CD4-positive, alpha-beta memory T cell (primary cell): ENCODE data around the gene NME7. TPM values are rescaled to one million over a fixed set of nuclear protein-coding genes. Genes with fewer than 3 reads are reported as not detected.

Source experiments
- CTCF ChIA-PET: fragments of 350-600 bp; sonication (Branson Sonifier 250); formaldehyde crosslinking; loops from one replicate; lab custom pipeline; 2021; ENCODE audit warnings: inconsistent platforms; ENCODE audit not compliant: partially characterized antibody; lab: Charles Lee
- POLR2A ChIA-PET: fragments of 350-600 bp; sonication (Branson Sonifier 250); formaldehyde crosslinking; loops from one replicate; lab custom pipeline; 2021; ENCODE audit not compliant: partially characterized antibody; lab: Charles Lee
- DNase-seq, 5 donors: peaks; one replicate each; pipeline versions ENCODE4 v3.0.0 to v3.0.0-alpha.2; 2020 to 2022; ENCODE audit warnings: mixed read lengths in 1 of 5
- H3K27ac ChIP-seq: one replicate; pipeline ENCODE4 v1.7.0; 2013; ENCODE audit warnings: low read depth, low read length
- H3K27me3 ChIP-seq: 2 replicates; pipeline ENCODE4 v1.7.0; 2013; ENCODE audit warnings: mild to moderate bottlenecking, low read length, moderate library complexity; ENCODE audit not compliant: insufficient read depth
- H3K36me3 ChIP-seq: 2 replicates; pipeline ENCODE4 v1.7.0; 2013; ENCODE audit warnings: mild to moderate bottlenecking, low read length, moderate library complexity; ENCODE audit not compliant: insufficient read depth
- H3K4me1 ChIP-seq: 2 replicates; pipeline ENCODE4 v1.7.0; 2013; ENCODE audit warnings: mild to moderate bottlenecking, low read length, moderate library complexity; ENCODE audit not compliant: insufficient read depth
- H3K4me3 ChIP-seq, 2 donors: one replicate each; pipeline ENCODE4 v1.7.0; 2013; ENCODE audit warnings: low read length in 2 of 2, mild to moderate bottlenecking in 1 of 2
- H3K9me3 ChIP-seq, 2 donors: one replicate each; pipeline ENCODE4 v1.7.0; 2013; ENCODE audit warnings: low read length in 2 of 2, control low read depth in 1 of 2; ENCODE audit not compliant: control insufficient read depth in 1 of 2
- H3K27ac Mint-ChIP-seq, 7 donors: one replicate each; pipeline ENCODE4 v1.8.0; 2020 to 2021; ENCODE audit warnings: mixed read lengths in 7 of 7, mild to moderate bottlenecking in 6 of 7, inconsistent platforms in 3 of 7, moderate library complexity in 3 of 7
- H3K27me3 Mint-ChIP-seq, 2 donors: one replicate each; pipeline ENCODE4 v1.8.0; 2020 to 2021; ENCODE audit warnings: mixed read lengths in 2 of 2
- H3K36me3 Mint-ChIP-seq, 2 donors: one replicate each; pipeline ENCODE4 v1.8.0; 2020 to 2021; ENCODE audit warnings: mixed read lengths in 2 of 2, inconsistent platforms in 1 of 2, mild to moderate bottlenecking in 1 of 2
- H3K4me1 Mint-ChIP-seq, 4 donors: one replicate each; pipeline ENCODE4 v1.8.0; 2020 to 2021; ENCODE audit warnings: mixed read lengths in 4 of 4, mild to moderate bottlenecking in 1 of 4
- H3K4me3 Mint-ChIP-seq, 8 donors: one replicate each; pipeline ENCODE4 v1.8.0; 2020 to 2021; ENCODE audit warnings: mixed read lengths in 8 of 8, mild to moderate bottlenecking in 7 of 8, moderate library complexity in 6 of 8, inconsistent platforms in 3 of 8
- H3K9me3 Mint-ChIP-seq, 8 donors: one replicate each; pipeline ENCODE4 v1.8.0; 2020 to 2021; ENCODE audit warnings: mixed read lengths in 8 of 8, mild to moderate bottlenecking in 5 of 8, inconsistent platforms in 3 of 8, moderate library complexity in 1 of 8
- intact Hi-C: fragments of 100-400 bp; cut with micrococcal nuclease; formaldehyde crosslinking; loops from one replicate; pipeline ENCODE4 v1.15.1; 2023
- polyA plus RNA-seq, 2 donors: library from polyadenylated mRNA; unstranded; fragments of 300-500 nt; fragmentation: Illumina TruSeq; gene quantifications; one replicate each; pipeline ENCODE4 v1.2.3, GENCODE V29; 2021
- total RNA-seq, 2 experiments: library from RNA; stranded (reverse); gene quantifications; one replicate each; pipeline ENCODE4 v1.2.3, GENCODE V29; 2021

Gene NME7
- total and polyA plus RNA-seq, 4 experiments from 2014 or later, result 12.0 to 22.8 (median 16.9) TPM

GRCh38 chr1:169099561-169099960 lies 268.0 kb downstream of the NME7 start:
- CTCF ChIA-PET, result no interaction called here
- H3K27me3 Mint-ChIP-seq, result peaks cover 0 to under 1% of the 10 kb centered on the region in 2 donors
- H3K27ac Mint-ChIP-seq, result no peak overlapping the region

DNA sequence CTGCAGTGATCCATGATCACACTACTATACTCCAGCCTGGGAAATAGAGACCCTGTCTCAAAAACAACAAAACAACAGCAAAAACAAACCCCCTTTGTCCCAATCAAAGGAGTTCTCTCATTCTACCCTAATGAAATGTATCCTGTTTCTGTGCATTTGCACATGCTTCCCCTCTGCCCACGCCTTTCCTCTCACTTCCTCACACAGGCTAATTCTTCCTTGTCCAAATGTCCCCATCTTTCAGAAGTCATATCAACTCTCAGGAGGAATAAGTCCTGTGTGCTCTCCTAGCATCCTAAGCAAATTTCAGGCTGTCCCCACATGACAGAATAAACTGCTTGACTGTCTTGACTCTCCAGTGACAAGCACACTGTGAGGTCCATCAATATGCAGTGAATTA lies 269.2 kb downstream of the NME7 start:
- peaks cover 2 to 3% of the 10 kb centered on the region in 2 donors for H3K27me3 Mint-ChIP-seq
- peaks cover 0 to 5% (median 0%) of the 10 kb centered on the region in 8 donors for H3K9me3 Mint-ChIP-seq
- intact Hi-C loops, result no loop called here
- no peak overlapping the region for H3K27ac ChIP-seq
- ChIA-PET POLR2A (no interaction called here), CTCF (no interaction called here)
- H3K9me3 ChIP-seq, result no peaks in the 10 kb centered on the region
- H3K27me3 ChIP-seq, result no peaks in the 10 kb centered on the region
- H3K4me1 Mint-ChIP-seq, result no peaks in the 10 kb centered on the region
- H3K4me3 Mint-ChIP-seq, result peak overlapping the region in 1 of 8 donors; percentile 2
- H3K4me3 ChIP-seq, result no peak overlapping the region
- no peaks in the 10 kb centered on the region for H3K4me1 ChIP-seq
- H3K36me3 Mint-ChIP-seq, result no peaks in the 10 kb centered on the region
- H3K27ac Mint-ChIP-seq, result no peak overlapping the region
- DNase-seq, result no peak
- no peaks in the 10 kb centered on the region for H3K36me3 ChIP-seq

More at GRCh38 chr1:169099561-169099960, 268.0 kb downstream of the NME7 start:
- DNase-seq, result no peak
- Histone ChIP-seq H3K27ac (no peak overlapping the region), H3K4me3 (no peak overlapping the region), H3K36me3 (no peaks in the 10 kb centered on the region), H3K27me3 (no peaks in the 10 kb centered on the region), H3K9me3 (no peaks in the 10 kb centered on the region), H3K4me1 (no peaks in the 10 kb centered on the region)
- no peaks in the 10 kb centered on the region for H3K36me3 Mint-ChIP-seq
- H3K4me3 Mint-ChIP-seq, result no peak overlapping the region
- intact Hi-C loops, result no loop called here
- H3K4me1 Mint-ChIP-seq, result peaks cover 0 to 2% (median under 1%) of the 10 kb centered on the region in 4 donors
- peaks cover 0 to 5% (median 0%) of the 10 kb centered on the region in 8 donors for H3K9me3 Mint-ChIP-seq
- POLR2A ChIA-PET, result no interaction called here

GRCh38 chr1:169094897-169095569 lies 272.6 kb downstream of the NME7 start:
- intact Hi-C loops, result no loop called here
- ChIA-PET CTCF (no interaction called here), POLR2A (no interaction called here)
- no peak overlapping the region for H3K27ac ChIP-seq
- no peaks in the 10 kb centered on the region for H3K9me3 ChIP-seq
- Mint-ChIP-seq H3K27me3 (peaks cover 2 to 3% of the 10 kb centered on the region in 2 donors), H3K27ac (no peak overlapping the region), H3K4me3 (no peak overlapping the region), H3K4me1 (peaks cover 0 to 5% (median 0%) of the 10 kb centered on the region in 4 donors), H3K9me3 (peaks cover 0 to 5% (median 0%) of the 10 kb centered on the region in 8 donors), H3K36me3 (no peaks in the 10 kb centered on the region)
- no peaks in the 10 kb centered on the region for H3K4me1 ChIP-seq
- no peaks in the 10 kb centered on the region for H3K36me3 ChIP-seq
- no peaks in the 10 kb centered on the region for H3K27me3 ChIP-seq
- no peak overlapping the region for H3K4me3 ChIP-seq
- no peak for DNase-seq

- H3K27me3 Mint-ChIP-seq, result peaks cover 3 to 5% of the 10 kb centered on the region in 2 donors
- DNase-seq, result no peak
- H3K9me3 ChIP-seq, result no peaks in the 10 kb centered on the region
- H3K4me3 Mint-ChIP-seq, result no peak overlapping the region
- H3K27ac Mint-ChIP-seq, result no peak overlapping the region
- no peaks in the 10 kb centered on the region for H3K36me3 Mint-ChIP-seq
- ChIA-PET POLR2A (no interaction called here), CTCF (no interaction called here)
- peaks cover 3 to 9% (median 6%) of the 10 kb centered on the region in 4 donors for H3K4me1 Mint-ChIP-seq
- peaks cover 2% of the 10 kb centered on the region for H3K4me1 ChIP-seq
- H3K27ac ChIP-seq, result no peak overlapping the region
- H3K4me3 ChIP-seq, result no peak overlapping the region
- H3K9me3 Mint-ChIP-seq, result peaks cover 0 to 5% (median 0%) of the 10 kb centered on the region in 8 donors
- intact Hi-C loops, result no loop called here
- no peaks in the 10 kb centered on the region for H3K36me3 ChIP-seq
- no peaks in the 10 kb centered on the region for H3K27me3 ChIP-seq
Measured at GRCh38 chr1:169092399-169092798, 275.2 kb downstream of the NME7 start.

DNA sequence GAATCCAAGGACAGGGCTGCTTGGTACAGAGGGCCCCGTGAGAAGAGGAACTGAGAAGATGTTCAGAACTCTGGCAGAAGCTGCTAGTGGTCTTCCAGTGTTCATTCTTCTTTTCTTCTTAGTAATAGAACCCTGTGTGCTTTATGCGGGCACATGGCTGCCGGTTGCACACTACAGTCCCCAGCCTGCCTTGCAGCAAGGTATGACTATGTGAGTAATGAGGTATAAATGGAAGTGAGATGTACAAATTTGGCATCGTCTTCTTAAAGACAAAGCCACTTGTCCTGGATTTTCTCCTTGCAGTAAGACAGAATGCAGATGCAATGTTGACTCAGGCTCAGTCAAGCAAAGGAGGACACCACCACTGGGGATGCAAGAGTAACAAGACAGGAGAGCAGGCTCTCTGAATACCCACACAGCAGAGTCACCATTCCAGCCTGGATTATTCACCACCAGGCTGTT lies 276.1 kb downstream of the NME7 start:
- Mint-ChIP-seq H3K36me3 (no peaks in the 10 kb centered on the region), H3K27me3 (peaks cover 3 to 5% of the 10 kb centered on the region in 2 donors), H3K4me1 (peaks cover 11 to 18% (median 15%) of the 10 kb centered on the region in 4 donors), H3K9me3 (peaks cover 0 to 3% (median 0%) of the 10 kb centered on the region in 8 donors), H3K27ac (peak overlapping the region in 1 of 7 donors; percentile 21), H3K4me3 (no peak overlapping the region)
- Histone ChIP-seq H3K9me3 (no peaks in the 10 kb centered on the region), H3K27ac (no peak overlapping the region), H3K27me3 (no peaks in the 10 kb centered on the region), H3K4me1 (peaks cover 10% of the 10 kb centered on the region), H3K4me3 (no peak overlapping the region), H3K36me3 (no peaks in the 10 kb centered on the region)
- intact Hi-C loops, result no loop called here
- CTCF ChIA-PET, result interaction anchor here (0.6 kb wide), 1 partner anchor 10 kb away, joined by 3 read pairs; no protein-coding TSS in a partner anchor
- POLR2A ChIA-PET, result no interaction called here
- no peak for DNase-seq

DNA sequence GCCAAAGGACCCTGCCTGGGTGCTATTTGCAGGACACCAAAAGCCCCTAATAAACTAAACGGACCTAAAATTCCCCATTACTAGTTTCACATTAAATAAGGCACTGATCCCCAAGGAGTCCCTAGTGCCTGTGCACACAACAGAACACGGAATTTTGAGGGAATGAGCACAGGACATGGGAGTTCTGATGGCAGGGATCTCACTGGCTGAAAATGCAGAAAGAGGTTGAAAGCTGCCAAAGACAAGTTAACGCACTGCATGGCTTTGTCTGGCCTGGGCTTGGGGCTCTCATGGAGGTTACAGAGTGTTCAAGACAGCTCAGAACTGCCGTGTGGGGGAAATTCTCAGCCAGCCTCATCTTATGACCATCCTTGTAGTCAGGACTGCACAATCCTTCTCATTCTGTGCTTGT lies 276.7 kb downstream of the NME7 start:
- intact Hi-C loops, result no loop called here
- peaks cover 10% of the 10 kb centered on the region for H3K4me1 ChIP-seq
- Mint-ChIP-seq H3K36me3 (no peaks in the 10 kb centered on the region), H3K4me1 (peaks cover 12 to 20% (median 17%) of the 10 kb centered on the region in 4 donors), H3K9me3 (peaks cover 0 to 2% (median 0%) of the 10 kb centered on the region in 8 donors), H3K4me3 (no peak overlapping the region), H3K27ac (peak overlapping the region in 1 of 7 donors; percentile 26), H3K27me3 (peaks cover 3 to 5% of the 10 kb centered on the region in 2 donors)
- ChIA-PET POLR2A (no interaction called here), CTCF (interaction anchor here (0.6 kb wide), 1 partner anchor 10 kb away, joined by 3 read pairs; no protein-coding TSS in a partner anchor)
- no peaks in the 10 kb centered on the region for H3K36me3 ChIP-seq
- H3K27ac ChIP-seq, result no peak overlapping the region
- no peaks in the 10 kb centered on the region for H3K27me3 ChIP-seq
- no peak overlapping the region for H3K4me3 ChIP-seq
- DNase-seq, result no peak
- no peaks in the 10 kb centered on the region for H3K9me3 ChIP-seq

- Mint-ChIP-seq H3K4me3 (no peak overlapping the region), H3K27ac (peak overlapping the region in 1 of 7 donors; percentile 26), H3K4me1 (peaks cover 12 to 20% (median 17%) of the 10 kb centered on the region in 4 donors), H3K27me3 (peaks cover 3 to 5% of the 10 kb centered on the region in 2 donors), H3K9me3 (no peaks in the 10 kb centered on the region), H3K36me3 (no peaks in the 10 kb centered on the region)
- POLR2A ChIA-PET, result interaction anchor here (0.7 kb wide), 2 partner anchors 17 to 443 kb away, joined by 3 read pairs; no protein-coding TSS in a partner anchor
- Histone ChIP-seq H3K4me1 (peaks cover 10% of the 10 kb centered on the region), H3K4me3 (no peak overlapping the region), H3K36me3 (no peaks in the 10 kb centered on the region), H3K27ac (no peak overlapping the region), H3K9me3 (no peaks in the 10 kb centered on the region), H3K27me3 (no peaks in the 10 kb centered on the region)
- no peak for DNase-seq
- intact Hi-C loops, result no loop called here
- CTCF ChIA-PET, result interaction anchor here (0.8 kb wide), 1 partner anchor 19 kb away, joined by 3 read pairs; no protein-coding TSS in a partner anchor
Measured at GRCh38 chr1:169090308-169090899, 277.2 kb downstream of the NME7 start.
